Stimulated activated CD8-positive, alpha-beta memory T cell treated with anti-CD3 and anti-CD28 coated beads, Interleukin-7, amount 100 ng/mL, for 4 hours (primary cell): ENCODE data around the gene ADAMTS4.

Experiments used
- DNase-seq, 2 donors: peaks; one replicate each; pipeline ENCODE4 v3.0.0-alpha.2; 2020; ENCODE audit warnings: low read depth in 2 of 2

The ADAMTS4 gene

DNA sequence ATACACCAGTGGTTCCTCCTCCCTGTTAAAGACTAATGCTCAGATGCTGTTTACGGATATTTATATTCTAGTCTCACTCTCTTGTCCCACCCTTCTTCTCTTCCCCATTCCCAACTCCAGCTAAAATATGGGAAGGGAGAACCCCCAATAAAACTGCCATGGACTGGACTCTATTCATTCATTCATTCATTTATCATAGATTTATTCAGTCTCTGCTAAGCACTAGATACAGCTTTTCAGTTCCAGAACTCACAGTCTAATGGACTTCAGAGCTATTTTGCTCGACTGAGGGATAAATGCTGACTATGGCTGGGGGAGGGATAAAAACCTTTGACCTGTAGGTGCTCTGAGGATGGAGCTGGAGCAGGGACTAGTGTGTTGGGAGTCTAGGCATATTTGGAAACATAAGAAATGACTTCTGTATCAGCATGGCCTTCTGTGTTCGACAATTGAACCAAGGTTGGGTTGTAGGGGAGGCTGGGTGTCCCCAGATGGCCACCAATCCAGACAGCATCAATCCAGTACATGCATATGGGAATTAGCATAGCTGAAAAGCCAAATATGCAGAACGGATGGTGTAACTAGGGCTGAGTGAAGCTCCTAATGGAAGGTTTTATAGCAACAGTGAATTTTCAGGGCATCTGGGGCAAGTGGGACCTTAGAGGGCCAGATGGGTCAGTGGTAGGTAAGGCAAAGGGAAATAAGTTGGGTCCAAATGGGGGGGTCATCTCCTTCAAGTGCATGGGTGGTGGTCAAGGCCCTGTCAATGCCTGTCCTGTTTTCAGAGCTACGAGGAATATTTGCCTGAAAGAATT is 20.4 kb upstream of the ADAMTS4 start:
- DNase-seq, result no peak

DNA sequence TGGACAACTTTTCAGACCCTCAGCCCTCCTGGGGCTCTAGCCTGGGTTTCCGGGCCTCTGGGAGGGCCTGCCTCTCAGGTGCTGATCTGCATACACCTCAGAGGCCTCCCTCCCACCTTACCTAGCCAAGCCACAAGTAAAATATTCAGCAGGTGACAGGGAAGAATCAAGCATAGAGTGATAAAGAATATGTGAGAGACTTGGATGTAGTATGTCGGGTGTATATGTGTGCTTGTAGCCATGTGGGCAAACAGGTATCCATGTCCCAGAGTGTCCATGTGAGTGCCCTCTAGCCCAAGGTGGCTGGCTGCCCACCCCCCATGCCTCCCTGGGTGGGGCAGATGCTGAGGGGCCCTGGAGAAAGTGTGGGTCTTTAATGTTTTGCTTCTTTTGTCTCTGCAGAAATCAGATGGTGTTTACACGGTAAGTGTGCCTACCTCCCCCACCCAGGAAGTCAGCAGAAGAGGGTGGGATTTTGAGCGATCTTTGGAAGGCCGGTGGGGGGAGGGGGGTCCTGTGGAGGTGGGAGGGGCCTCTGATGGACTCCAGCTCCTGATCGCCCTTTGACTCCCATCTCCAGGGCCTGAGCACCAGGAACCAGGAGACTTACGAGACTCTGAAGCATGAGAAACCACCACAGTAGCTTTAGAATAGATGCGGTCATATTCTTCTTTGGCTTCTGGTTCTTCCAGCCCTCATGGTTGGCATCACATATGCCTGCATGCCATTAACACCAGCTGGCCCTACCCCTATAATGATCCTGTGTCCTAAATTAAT is 19.6 kb upstream of the ADAMTS4 start:
- DNase-seq, result no peak

DNA sequence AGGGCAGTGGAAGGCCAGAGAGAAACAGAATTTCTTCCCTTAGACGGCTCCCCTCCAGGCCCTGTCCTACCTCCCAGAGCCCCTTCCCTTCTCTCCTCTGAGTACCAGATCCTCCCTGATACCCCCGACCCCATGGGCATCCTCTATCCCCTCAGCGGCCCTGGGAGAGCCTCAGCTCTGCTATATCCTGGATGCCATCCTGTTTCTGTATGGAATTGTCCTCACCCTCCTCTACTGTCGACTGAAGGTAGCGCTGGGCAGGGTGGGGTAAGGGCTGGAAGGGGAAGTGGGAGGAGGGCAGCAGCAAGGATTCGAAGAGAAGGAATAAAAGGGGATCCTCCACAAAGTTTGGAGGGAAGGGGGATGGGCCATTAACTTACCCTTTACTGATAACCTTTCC is 19.0 kb upstream of the ADAMTS4 start:
- DNase-seq, result no peak

DNA sequence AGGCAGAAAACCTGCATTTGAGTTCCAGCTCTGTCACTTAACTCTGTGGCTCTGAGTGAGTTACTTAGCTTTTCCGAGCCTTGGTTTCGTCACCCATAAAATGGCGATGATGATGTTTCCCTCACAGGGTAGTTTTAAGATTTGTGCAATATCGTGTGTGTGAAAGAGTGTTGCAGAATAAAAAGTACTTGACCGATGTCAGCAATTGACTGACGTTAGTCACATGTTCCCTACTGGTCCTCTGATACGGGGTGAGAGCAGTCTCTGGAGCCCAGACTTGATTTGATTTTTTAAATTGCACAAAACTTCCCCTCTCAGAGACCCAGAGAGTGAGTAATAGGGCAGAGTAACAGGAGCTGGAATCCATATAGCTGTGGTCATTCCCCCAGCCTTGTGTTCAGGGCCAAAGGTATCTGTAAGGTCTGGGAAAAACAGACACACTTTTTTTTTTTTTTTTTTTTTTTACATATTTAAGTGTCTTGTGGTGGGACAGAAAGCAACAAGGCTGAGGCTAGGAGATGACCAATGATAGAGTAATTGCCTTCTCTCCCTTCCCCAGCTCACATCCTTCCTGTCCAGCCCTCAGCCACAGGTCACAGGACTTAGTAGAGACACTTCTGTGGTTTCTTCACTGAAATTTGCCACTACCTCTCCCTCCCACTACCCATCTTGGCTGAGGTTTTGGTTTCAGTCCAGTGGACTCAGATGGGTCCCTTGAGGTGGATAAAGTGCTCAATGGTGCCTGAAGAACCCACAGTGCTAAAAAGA is 18.3 kb upstream of the ADAMTS4 start:
- DNase-seq, result no peak

DNA sequence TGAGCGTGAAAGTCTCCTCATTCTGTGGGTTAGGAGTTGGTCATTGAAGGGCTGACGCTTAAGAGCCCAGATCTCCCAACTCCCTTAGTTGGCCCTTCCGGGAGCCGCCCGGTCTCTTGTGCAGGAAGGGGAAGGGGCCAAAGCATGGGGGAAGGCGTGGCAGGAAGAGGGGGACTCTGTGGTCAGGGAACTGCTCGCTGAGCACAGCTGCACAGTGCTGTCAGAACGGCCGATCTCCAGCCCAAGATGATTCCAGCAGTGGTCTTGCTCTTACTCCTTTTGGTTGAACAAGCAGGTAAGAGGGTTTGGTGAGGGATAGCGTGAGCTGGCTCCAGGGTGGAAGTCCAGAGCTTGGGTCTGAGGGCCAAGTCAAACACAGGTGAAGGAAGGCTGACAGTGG is 16.2 kb upstream of the ADAMTS4 start, which contains the start of gene FCER1G:
Gene FCER1G, plus strand, starts transcription at position 220 of the 400 bp plus-strand sequence. Its CDS starts 27 bp downstream, at position 247.
- DNase-seq, result no peak

DNA sequence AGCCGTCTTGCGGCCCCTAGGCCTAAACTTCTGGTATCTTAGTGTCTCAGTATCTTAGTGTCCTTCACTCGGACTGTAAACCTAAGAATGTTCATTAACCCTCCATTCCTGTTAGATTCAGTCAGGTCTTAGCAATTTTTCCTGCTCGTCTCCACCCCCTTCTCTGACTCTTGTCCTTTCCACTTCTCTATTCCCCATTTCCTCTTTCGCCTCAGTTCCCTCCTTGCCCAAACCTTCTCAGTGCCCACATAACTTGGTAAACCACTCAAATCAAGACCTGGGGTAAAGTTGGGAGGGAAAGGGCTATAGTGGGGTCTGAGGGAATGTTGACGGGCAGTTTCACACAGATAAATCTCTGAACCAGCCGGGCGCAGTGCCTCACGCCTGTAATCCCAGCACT is 15.5 kb upstream of the ADAMTS4 start:
- DNase-seq, result no peak

DNA sequence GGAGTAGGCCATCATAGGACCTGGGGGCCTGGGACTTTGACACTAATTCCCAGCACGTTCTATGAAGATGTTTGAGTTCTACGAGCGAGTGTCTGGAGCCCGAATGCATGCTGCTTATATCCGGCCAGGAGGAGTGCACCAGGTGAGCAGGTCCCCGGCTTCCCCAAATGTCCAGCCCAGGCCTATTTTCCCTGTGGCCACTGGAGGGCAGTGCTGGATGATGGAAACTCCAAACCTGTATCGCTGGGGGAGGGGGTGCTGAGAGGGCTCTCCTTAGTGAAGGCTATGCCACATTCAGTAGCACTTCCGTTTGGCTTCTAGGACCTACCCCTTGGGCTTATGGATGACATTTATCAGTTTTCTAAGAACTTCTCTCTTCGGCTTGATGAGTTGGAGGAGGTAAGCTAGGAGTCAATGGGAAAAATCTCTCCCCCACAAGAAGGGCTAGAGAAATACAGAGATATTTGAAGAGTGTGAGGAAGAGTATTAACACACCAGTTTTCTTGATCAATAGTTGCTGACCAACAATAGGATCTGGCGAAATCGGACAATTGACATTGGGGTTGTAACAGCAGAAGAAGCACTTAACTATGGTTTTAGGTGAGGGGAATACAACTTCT is 11.0 kb upstream of the ADAMTS4 start:
- peak; percentile 49 to 54 for DNase-seq

DNA sequence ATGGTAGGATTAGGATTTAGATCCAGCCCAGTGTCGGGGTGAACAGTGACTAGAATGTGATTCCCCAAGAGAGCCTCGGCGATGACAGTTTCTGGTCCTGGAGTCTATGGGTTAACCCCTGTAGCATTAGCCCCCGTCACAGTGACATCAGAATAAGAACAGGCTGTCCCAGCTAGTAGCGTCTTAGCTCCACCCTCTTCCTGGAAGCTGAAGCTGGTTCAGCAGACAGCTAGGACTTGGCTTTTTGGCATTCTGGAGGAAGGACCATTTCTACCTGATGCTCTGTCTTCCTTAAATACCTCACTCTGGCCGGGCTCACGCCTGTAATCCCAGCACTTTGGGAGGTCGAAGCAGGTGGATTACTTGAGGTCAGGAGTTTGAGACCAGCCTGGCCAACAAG is 8.3 kb upstream of the ADAMTS4 start:
- no peak for DNase-seq

DNA sequence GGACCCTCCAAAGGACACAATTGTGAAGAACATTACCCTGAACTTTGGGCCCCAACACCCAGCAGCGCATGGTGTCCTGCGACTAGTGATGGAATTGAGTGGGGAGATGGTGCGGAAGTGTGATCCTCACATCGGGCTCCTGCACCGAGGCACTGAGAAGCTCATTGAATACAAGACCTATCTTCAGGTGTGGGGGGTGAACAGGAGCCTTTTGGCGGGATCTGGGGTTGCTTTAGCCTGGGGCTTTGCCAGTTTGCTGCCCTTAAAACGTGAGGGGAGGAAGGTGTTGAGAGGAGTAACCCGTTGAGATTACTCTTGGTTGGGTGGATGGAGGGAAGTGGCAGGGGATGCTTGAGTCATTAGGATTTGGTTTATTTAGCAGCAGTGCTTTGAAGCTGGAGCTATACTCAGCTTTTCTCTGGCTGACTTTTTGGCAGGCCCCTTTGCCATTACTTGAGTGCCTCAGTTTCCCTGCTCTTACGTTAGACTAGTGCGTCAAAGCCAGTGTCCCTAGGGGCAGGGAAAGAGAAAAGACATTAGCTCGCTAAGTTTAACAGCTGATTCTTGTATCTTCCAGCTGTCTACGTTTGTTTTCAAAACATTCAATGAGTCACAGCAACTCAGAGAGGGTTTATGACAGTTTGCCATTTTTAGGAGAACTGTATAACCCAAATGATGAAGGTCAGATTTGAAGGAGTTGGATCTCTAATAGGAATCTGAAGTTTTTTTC is 7.7 kb upstream of the ADAMTS4 start:
- no peak for DNase-seq

DNA sequence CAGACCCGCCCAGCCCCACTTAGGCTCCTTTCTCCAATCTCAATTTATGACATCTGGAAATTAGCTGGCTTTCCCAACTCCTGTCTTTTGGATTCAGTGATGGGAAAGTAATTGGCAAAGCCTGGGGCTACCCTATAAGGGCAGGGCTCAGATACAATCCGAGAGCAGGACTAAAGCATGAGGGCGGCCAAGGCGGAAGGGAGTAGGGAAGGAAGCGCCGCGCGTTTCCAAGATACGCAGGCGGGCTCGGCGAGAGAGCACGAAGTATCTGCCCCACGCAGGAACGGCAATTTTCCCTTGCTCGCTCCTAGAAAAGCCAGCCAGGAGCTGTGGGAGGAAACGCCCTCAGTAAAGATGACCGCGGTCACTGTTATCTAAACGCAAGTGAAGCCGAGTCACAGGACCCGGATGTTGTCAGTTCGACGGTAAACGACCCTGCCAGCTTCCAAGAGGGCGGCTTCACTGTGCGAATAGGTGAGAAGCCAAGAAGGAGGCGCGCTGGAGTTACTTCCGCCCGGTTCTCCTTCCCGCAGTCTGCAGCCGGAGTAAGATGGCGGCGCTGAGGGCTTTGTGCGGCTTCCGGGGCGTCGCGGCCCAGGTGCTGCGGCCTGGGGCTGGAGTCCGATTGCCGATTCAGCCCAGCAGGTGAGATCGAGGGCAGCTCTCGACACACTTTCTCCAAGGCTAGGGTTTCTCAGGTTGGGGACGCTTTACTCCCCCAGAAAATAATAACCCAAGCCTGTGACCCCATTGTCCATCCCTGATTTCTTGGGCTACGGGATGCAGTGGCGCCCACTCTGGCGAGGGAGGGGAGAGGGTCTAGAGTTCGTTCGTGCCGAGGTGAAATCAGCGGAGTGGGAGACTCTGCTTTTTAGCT is 3.2 kb upstream of the ADAMTS4 start, which contains the start of gene NDUFS2:
Gene NDUFS2, plus strand, starts transcription at position 532 of the 877 bp plus-strand sequence. Its CDS starts 19 bp downstream, at position 551.
- peak; percentile 94 to 96 for DNase-seq

DNA sequence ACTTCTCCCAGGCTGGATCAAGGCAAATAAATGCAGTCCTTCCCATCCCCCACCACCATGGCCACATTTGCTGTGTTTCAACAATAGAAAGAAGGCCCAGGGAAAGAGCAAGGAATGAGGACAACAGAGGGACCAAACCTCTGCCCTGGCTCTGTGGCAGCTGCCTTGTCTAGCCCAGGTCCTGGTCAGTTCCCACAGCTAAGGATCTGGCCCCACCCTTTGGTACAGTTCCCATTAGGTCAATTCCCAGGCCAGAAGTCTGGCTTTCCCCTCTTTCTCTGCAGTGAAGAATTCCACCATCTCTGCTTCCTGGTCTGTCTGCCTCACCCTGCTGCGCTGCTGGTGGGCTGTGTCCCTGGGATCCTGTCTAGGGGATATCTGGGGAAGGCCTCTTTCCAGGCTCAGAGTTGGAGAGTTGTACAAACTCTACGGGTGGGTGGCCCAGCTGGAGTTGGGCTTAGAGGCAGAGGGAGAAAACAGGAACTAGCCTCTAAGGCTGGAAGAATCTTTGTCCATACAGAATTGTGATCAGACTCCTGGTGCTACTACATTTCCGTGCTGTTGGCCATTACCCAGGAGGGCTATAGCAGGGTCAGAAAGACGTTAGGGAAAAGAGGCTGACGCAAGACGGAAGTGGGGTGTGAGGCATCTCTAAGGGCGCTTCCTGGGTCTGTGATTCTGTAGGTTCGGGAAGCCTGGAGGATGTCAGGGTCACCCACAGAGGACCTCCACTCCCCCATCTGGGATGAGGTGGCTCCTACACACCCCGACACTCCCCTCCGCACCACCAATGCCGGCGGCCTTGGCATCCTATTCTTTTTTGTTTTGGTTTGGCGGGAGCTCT is 2.4 kb upstream of the ADAMTS4 start:
- DNase-seq, result no peak

DNA sequence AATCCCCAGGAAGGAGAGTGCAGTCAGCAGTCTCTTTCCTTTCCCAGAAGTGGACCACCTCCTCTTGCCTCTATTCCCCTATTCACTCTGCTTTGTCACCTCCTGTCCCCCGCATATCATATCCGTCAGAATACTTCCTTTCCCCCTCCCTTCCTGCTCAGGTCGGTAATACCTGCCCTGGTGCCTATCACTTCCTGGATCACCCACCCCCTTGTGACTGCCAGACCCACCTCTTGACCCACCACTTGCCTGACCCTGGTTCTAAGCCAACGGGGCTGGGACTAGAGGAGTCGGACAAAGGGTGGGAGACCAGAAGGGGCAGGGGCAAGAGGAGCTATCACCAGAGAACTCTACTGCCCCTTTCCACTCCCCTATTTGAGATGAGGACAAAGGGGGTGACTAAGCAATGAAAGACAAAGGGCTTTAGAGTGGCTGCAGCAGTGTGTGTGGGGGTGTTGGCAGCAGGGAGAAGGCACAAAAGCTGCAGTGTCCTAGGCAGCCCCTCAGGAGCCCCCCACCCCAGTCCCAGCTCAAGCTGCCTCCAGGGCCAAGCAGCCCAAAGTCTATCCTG is 1.7 kb upstream of the ADAMTS4 start:
- no peak for DNase-seq

DNA sequence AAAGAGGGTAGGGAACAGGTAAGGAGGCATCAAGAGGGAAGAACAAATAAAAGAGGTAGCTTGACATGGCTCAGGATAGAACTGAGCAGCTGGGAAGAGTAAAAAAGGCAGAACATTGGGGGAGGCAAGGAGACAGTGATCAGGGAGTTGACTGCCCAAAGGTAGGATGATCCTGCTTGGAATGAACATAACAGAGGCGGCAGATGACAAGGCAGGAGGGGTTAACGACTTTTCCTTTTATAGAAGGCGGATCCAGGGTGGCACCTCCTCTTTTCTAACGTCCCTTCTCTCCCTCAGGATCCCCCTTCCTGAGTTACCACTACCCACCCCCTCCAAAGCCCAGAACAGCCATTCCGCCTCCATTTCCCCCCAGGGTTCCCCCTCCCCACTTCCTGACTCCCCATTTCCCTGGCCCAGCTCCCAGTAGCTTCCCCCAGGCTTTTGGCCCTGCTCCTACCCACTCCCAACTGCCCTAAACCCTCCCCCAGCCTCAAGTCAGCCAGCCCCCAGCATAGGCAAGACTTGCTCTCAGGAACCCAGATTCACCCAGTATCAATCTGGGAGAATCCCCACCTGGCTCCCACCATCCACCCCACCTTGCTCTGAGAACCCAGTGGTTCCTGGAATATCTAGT is 769 bp upstream of the ADAMTS4 start:
- no peak for DNase-seq

DNA sequence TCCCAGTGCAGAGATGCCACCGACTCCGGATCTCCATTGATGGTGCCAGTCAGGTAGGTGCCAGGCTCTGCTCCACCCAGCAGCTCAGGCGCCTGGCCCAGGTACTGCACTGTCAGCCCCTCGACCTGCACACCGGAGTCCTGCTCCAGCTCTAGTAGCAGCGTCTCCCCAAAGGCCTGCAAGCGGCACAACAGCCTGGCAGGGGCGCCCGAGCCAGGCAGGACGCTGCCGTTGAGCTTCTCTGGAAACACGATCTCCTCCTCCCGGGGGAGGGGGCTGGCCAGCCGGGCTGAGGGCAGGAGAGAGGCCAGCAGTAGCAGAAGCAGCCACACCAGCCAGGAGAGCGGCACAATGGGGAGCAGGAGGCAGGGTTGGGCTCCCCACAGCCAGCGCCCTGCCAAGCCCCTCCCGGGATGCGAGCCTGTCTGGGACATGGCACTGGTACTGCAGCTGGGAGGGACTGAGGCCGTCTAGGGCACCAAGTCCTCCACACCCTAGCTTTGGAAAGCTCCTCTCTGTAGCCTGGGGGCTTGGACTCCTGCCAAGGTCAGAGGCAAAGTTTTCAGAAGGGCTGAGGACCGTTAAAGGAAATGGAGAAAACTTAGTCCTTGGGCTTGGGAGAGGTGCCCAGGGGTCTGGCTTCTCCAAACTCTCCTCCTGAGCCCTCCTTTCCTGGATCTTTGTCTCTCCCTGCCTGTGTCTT is 509 bp downstream of the ADAMTS4 start:
- DNase-seq, result no peak

DNA sequence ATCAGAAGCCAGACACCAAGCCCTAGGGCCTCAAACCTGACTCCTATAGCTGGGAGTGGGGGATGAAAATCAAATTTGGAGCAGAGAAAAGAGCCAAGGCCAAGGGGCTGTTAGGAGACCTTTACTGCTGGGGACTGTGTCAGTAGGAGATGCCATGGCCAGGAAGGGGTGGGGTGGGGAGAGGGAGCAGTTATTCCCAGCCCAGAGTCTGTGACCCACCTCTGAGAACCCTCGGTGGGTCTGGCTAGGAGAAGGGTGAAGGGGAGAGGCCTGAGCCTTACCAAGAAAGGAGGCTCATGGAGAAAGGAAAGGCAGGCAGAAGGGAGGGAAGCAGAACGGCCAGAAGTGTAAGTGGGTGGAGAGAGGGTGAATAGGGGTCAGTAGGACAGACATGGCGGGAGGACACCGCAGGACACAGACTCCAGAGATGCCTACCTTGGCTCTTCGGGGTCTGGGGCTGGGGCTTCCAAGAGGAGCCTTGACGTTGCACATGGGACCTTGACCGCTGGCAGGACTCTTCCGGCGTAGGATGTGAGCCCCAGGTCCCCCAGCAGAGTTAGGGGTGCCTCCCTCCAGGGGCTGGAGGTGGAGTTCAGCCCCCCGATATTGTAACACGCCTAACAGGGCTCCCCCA is 1.2 kb downstream of the ADAMTS4 start:
- no peak for DNase-seq

DNA sequence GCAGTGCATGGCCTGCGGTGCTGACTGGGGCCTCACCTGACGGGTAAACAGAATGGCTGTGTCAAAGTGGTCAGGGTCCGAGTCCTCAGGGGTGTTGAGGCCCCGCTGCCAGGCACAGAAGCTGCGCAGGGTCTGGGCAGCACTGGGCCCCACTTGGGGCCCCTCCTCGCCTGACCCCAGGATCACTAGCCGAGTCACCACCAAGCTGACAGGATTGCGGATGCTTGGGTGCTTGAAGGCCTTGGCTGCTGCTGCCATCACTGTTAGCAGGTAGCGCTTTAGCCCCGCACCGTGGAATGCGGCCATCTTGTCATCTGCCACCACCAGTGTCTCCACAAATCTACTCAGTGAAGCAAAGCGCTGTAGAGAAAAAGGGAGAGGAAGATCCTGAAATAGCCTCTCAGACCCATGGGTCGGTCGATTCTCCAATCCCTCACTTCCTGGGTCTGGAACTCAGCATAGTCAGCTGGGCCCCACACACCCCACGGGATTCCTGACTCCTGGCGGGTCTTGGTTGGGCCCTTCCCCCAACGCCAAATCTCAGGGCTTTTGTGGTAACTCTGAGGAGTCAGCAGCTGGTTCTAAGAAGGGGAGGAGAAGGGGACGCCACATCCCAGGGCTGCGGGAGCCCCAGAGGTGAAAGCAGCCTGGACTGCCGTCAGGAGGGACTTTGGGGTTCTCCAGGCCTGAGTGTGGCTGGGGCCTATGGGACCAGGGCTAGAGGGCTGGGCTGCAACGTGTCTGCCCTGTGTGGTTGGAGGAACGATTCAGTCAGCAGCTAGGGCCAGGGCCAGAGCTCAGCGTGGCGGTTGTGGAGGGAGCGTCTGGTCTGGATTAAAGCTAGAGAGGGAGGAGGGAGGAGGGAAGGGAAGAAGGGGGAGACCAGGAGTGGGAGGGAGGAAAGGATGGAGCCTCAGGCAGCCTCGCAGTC is 2.1 kb downstream of the ADAMTS4 start:
- no peak for DNase-seq
